ES-I3 (cell line): ENCODE results near the gene PER3.

Experiments
- H3K36me3 ChIP-seq: 2 replicates; pipeline ENCODE4 v1.6.1; 2013; ENCODE audit warnings: mild to moderate bottlenecking, low read length, control low read depth, moderate library complexity; ENCODE audit not compliant: insufficient read depth
- H3K4me1 ChIP-seq: 2 replicates; pipeline ENCODE4 v1.6.1; 2013; ENCODE audit warnings: mild to moderate bottlenecking, control low read depth, low read length; ENCODE audit not compliant: insufficient read depth
- H3K9ac ChIP-seq: 2 replicates; pipeline ENCODE4 v1.6.1; 2013; ENCODE audit warnings: low read depth, mild to moderate bottlenecking, low read length, moderate library complexity
- H3K9me3 ChIP-seq: 2 replicates; pipeline ENCODE4 v1.6.1; 2013; ENCODE audit warnings: mild to moderate bottlenecking, low read length, moderate library complexity; ENCODE audit not compliant: control insufficient read depth, insufficient read depth

PER3 gene

DNA sequence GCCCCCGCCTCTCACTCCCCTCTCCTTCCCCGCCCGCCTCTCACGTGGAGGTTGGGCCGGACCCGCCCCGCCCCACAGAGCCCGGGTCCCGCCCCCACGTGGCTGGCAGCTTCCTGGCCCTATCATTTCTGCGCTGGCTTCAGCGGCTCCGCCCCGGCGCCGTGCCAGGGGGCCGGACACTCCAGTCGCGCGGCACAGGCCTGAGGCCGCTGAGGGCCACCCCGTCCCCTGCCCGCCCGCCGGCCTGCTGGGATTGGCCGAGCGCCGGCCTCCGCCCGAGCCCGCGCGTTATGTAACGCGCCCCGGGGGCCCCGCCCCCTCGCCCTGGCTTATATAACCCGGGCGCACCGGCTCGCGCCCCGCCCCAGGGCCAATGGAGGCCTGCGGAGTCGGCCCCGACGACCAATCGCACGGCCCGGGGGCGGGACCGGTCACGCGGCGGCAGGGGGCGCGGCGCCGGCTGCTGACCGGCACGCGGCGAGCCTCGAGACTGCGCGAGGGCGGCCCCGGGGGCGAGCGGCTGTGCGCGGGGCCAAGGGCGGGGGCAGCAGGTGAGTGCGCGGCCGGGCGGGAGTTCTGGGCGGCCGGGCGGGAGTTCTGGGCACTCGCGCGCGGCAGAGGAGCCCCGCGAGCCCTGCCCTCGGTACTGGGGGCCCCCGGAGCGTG is at the start of gene PER3:
Gene PER3, plus strand, starts transcription at position 466 of the 666 bp plus-strand sequence. CDS start 587 bp downstream, outside the sequence.
- Histone ChIP-seq H3K4me1 (peaks cover 6% of the 10 kb centered on the region; the same call in 1 of the 2 replicates), H3K36me3 (peaks cover 17% of the 10 kb centered on the region), H3K9ac (peak within 1 kb of the TSS; percentile 57; the same call in 1 of the 2 replicates), H3K9me3 (no peaks in the 10 kb centered on the region)

DNA sequence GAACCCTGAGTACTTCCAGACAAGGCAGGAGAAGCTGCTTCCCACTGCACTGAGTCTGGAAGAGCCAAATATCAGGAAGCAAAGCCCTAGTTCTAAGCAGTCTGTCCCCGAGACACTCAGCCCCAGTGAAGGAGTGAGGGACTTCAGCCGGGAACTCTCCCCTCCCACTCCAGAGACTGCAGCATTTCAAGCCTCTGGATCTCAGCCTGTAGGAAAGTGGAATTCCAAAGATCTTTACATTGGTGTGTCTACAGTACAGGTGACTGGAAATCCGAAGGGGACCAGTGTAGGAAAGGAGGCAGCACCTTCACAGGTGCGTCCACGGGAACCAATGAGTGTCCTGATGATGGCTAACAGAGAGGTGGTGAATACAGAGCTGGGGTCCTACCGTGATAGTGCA is 46.0 kb upstream of the PER3 start:
- peaks cover 12% of the 10 kb centered on the region; the same call in 1 of the 2 replicates for H3K9me3 ChIP-seq
- no peaks in the 10 kb centered on the region for H3K4me1 ChIP-seq
- no peak overlapping the region for H3K9ac ChIP-seq
- H3K36me3 ChIP-seq, result peaks cover 6% of the 10 kb centered on the region

DNA sequence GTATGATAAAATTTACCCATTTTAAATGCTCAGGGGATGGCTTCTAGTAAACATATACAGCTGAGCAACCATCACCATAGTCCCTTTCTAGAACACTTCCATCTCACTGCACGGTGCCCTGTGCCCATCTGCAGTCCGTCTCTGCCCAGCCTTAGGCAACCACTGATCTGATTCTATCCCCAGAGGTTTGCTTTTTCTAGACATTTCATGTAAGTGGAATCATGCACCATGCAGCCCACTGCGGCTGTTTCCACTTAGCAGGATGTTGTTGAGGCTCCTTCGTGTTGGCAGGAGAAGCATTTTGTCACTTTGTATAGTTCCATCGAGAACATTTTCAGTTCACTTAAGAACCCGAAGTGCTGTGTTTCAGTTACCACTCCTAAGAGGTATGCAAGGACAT is 40.7 kb upstream of the PER3 start:
- H3K9me3 ChIP-seq, result peaks cover 11% of the 10 kb centered on the region; the same call in 1 of the 2 replicates
- no peaks in the 10 kb centered on the region for H3K4me1 ChIP-seq
- peaks cover 1% of the 10 kb centered on the region for H3K36me3 ChIP-seq
- no peak overlapping the region for H3K9ac ChIP-seq

DNA sequence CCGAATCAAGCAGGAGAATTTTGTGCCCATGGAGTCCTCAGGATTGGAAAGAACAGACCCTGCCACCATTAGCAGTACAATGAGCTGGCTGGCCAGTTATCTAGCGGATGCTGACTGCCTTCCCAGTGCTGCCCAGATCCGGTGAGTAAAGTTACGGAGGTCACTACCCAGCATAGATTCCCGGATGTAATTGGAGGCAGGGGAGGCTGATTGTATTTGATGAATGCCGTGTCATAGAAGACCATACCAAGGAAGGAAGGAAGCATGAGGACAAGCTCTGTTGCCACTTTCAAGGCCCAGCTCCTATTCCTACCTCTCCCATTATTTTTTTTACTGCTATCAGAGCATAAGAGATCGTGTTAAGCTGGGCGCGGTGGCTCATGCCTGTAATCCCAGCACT is 39.2 kb upstream of the PER3 start:
- no peak overlapping the region for H3K9ac ChIP-seq

DNA sequence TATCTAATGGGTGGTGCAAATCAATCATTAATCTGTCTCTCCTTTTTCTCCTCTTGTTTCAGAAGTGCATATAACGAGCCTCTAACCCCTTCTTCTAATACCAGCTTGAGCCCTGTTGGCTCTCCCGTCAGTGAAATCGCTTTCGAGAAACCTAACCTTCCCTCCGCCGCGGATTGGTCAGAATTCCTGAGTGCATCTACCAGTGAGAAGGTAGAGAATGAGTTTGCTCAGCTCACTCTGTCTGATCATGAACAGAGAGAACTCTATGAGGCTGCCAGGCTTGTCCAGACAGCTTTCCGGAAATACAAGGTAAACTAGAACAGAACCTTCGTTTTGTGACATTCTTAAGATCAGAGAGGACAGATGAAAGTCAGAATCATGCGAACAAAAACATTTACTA is 38.3 kb upstream of the PER3 start:
- Histone ChIP-seq H3K4me1 (no peaks in the 10 kb centered on the region), H3K9me3 (0 out of 2 replicates have a peak, but pooled peaks cover under 1% of the 10 kb centered on the region), H3K9ac (no peak overlapping the region), H3K36me3 (no peaks in the 10 kb centered on the region)

More for the DNA sequence above, 39.2 kb upstream of the PER3 start:
- Histone ChIP-seq H3K9me3 (peaks cover 7% of the 10 kb centered on the region; the same call in 1 of the 2 replicates), H3K4me1 (no peaks in the 10 kb centered on the region), H3K36me3 (no peaks in the 10 kb centered on the region)

DNA sequence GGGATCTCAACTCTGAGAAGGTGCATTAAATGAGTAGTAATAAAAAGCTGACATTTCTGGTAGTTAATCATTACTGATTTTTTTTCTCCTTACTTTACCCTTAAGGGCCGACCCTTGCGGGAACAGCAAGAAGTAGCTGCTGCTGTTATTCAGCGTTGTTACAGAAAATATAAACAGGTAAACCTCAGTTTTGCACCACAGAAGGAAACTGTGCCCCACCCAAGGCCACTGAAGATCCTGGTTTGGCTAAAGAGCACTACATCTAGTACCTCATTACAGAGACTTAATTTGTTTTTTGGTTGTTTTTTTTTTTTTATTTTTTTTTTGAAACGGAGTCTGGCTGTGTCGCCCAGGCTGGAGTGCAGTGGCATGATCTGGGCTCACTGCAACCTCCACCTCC is 36.5 kb upstream of the PER3 start:
- H3K4me1 ChIP-seq, result 0 out of 2 replicates have a peak, but pooled peaks cover 3% of the 10 kb centered on the region
- H3K36me3 ChIP-seq, result no peaks in the 10 kb centered on the region
- no peaks in the 10 kb centered on the region for H3K9me3 ChIP-seq
- no peak overlapping the region for H3K9ac ChIP-seq

DNA sequence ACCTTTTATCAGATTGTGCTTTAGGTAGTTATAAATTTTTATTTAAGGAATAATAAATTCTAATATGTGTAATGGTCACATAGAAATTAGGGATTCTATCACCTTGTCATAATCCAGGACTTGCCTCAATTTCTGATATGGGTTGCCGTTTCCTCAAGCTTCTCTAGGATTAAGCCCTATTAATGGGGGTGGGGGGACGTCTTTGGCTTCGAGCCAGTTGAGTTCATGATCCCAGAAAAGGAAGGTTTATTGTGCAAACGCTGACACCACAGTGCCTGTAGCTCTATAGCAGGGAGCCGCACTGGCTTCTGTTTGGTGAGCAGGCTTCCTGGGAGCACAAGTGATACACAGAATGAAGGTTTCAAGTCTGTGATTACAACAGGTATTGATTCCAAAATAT is 35.0 kb upstream of the PER3 start:
- 0 out of 2 replicates have a peak, but pooled peaks cover 3% of the 10 kb centered on the region for H3K4me1 ChIP-seq
- no peak overlapping the region for H3K9ac ChIP-seq
- no peaks in the 10 kb centered on the region for H3K9me3 ChIP-seq
- no peaks in the 10 kb centered on the region for H3K36me3 ChIP-seq

DNA sequence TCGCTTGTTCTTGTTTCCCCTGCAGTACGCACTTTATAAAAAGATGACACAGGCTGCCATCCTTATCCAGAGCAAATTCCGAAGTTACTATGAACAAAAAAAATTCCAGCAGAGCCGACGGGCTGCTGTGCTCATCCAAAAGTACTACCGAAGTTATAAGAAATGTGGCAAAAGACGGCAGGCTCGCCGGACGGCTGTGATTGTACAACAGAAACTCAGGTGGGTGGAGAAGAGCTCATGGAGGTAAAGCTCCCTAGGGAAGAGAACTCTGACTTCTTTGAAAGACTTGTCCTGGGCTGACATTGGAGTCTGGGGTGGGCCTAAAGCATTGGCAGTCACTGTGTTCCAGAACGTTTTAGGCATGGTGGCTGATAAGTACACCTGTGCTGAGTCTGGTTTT is 32.9 kb upstream of the PER3 start:
- Histone ChIP-seq H3K36me3 (no peaks in the 10 kb centered on the region), H3K9me3 (no peaks in the 10 kb centered on the region), H3K4me1 (0 out of 2 replicates have a peak, but pooled peaks cover 3% of the 10 kb centered on the region), H3K9ac (no peak overlapping the region)

DNA sequence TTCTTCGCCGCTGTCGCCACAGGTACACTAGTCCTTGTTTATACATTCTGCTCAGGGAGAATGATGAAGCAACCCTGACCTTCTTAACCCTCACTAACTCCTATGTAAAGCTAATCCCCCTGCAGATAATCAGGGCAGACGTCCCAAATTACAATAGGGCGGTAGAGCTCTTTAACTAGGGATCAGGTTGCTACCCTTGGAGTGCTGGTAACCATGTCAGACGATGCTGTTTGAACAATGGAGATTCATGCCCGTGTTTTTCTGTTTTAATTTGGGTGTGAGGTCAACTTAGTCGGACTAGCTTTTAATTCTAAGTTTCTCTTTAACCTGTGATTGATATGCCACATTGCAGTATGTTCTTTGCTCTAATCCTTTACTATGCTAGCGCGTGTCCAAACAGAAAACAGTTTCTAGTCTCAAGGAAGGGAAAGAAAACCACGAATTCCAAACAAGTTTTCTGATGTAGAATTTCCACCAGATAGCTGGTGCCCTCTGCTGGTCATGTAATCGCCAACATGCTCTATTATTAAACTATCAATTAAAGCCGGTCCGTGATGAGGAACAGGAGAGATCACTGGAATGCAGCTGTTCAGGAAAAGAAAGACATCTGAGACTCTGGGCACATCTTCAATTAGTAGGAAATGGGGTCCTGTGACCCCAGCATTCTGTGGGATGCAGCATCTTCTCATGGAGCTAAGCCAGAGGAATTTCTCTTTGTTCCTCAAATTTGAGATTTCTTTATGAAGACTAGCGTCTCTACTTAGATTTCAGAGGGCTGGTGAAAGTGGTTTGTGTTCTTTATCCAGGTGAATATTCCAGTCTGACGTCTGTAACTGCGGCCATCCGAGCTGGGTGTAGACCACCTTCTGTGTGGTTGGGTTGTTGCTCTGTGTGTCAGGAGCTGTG is 31.3 kb upstream of the PER3 start:
- Histone ChIP-seq H3K9ac (peak overlapping the region; percentile 21; the same call in 1 of the 2 replicates), H3K9me3 (no peaks in the 10 kb centered on the region), H3K4me1 (0 out of 2 replicates have a peak, but pooled peaks cover 3% of the 10 kb centered on the region), H3K36me3 (no peaks in the 10 kb centered on the region)

DNA sequence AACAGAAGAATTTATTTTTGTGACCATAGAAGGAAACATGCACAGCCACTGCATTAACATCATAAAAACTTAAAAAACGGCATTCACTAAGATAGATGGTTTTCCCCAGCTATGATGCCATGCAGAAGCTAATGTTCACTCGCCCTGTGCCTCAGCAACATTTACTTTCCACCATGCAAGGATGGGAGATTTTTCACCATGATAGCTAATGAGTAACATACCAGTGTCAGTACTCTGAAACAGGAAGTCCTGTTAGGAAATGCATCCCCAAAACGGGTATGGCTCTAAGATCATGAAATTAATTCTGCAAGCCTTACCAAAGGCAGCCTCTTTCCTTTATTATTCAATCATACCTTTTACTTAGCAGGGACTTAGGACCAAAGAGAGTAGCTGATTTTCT is 30.4 kb upstream of the PER3 start:
- 0 out of 2 replicates have a peak, but pooled peaks cover 3% of the 10 kb centered on the region for H3K4me1 ChIP-seq
- H3K9me3 ChIP-seq, result no peaks in the 10 kb centered on the region
- H3K9ac ChIP-seq, result no peak overlapping the region
- no peaks in the 10 kb centered on the region for H3K36me3 ChIP-seq

DNA sequence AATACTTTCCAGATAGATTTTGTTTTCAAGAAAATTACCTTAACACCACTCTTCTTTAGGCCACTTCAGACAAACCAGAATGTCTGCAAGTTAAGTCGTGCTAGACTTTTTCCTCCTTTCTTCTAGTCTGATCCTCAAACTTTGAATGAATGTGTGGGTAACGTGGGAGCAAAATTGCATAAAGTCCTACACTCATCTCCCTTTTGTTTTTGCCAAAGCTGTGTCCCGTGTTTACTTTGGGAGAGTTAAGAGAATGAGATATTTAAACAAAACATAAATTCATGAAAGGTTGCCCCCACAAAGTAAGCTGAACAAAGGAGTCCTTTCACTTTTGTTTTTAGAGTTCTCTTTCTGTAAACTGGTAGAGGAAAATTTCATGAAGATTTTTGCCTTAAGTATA is 29.9 kb upstream of the PER3 start:
- Histone ChIP-seq H3K9me3 (no peaks in the 10 kb centered on the region), H3K36me3 (no peaks in the 10 kb centered on the region), H3K4me1 (0 out of 2 replicates have a peak, but pooled peaks cover 3% of the 10 kb centered on the region)

DNA sequence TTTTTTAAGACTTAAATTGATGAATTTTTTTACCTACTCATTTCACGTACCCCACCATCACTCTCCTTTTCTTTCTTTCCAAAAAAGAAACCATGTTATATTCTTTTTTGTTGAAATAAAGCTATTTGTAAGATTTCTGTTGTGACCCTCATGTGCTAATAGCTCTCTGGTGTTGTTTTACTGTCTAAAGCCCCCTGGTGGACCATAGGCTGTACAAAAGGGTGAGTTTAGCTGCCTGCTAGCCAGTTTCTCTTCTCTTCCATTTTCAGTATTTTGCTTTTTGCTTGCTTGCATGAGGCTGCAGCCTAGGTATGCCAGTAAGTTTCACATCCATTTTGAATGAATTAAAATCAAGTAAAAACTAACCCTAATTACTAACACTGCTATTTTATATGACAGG is 28.6 kb upstream of the PER3 start:
- 0 out of 2 replicates have a peak, but pooled peaks cover 3% of the 10 kb centered on the region for H3K4me1 ChIP-seq
- no peak overlapping the region for H3K9ac ChIP-seq
- H3K36me3 ChIP-seq, result no peaks in the 10 kb centered on the region
- no peaks in the 10 kb centered on the region for H3K9me3 ChIP-seq

More for the DNA sequence above, 29.9 kb upstream of the PER3 start:
- H3K9ac ChIP-seq, result no peak overlapping the region

DNA sequence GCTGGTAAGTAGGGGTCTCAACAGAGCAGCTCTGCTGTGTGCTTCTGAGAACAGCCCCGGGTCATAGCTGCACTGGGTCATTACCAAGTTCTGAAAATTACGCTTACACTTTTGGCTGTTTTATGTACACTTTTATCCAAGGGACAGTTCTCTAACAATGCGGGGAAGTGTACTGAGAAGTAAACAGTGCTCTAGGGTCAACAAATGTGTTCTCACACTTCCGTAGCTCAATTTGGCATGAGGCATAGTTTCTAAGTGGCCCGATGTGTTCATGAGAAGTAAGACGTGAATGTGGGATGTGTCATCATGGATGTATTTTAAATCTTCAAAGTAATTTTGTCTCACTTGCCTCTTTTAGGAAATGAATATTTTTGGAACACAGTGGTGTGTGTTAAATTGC is 23.8 kb upstream of the PER3 start:
- Histone ChIP-seq H3K4me1 (no peaks in the 10 kb centered on the region), H3K36me3 (no peaks in the 10 kb centered on the region), H3K9me3 (no peaks in the 10 kb centered on the region), H3K9ac (no peak overlapping the region)

DNA sequence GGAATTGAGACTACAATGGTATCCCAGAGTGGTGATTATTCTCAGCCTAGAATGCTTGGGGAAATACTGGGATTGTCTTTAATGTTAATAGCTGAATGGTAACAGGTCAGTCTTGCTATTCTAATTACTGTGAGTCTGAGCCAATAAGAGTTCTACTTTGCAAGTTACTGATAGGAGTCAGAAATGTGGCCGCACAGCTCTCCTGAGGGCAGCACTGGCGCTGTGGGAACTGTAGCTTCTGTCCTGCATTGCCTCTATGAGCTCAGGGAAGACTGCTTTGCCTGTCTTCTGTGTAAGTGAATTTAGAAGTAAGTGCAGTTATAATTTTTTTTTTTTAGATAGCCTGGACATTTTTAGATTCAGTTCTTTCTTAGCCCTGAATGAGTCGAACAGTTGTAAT is 23.0 kb upstream of the PER3 start:
- H3K9me3 ChIP-seq, result no peaks in the 10 kb centered on the region
- no peaks in the 10 kb centered on the region for H3K4me1 ChIP-seq
- no peaks in the 10 kb centered on the region for H3K36me3 ChIP-seq
- no peak overlapping the region for H3K9ac ChIP-seq
